GM12891 (cell line): ENCODE measurements around the gene TACR3. TPM values are rescaled to one million over a fixed set of nuclear protein-coding genes. Genes with fewer than 3 reads are reported as not detected.
"Not testable (repeated sequence)": the region's sequence is repeated elsewhere in the genome, so short reads cannot be mapped to it uniquely, and the experiment has no call there.

Experiments used
- DNase-seq: peaks from one replicate; pipeline ENCODE4 v3.0.0; 2011; ENCODE audit warnings: low spot score; ENCODE audit not compliant: insufficient read length
- FAIRE-seq: peaks from 2 replicates; lab custom pipeline; 2011; peaks lifted over from hg19 to GRCh38; lab: Jason Lieb, UNC
- PAX5 ChIP-seq: IDR thresholded peaks from 2 replicates; pipeline ENCODE4 v1.6.1; 2011; ENCODE audit warnings: low read length, moderate library complexity, mild to moderate bottlenecking; ENCODE audit not compliant: insufficient read depth, severe bottlenecking
- POLR2A ChIP-seq: IDR thresholded peaks from 2 replicates; pipeline ENCODE4 v1.6.1; 2011; ENCODE audit warnings: low read depth, low read length, control low read depth
- POLR2AphosphoS5 ChIP-seq: IDR thresholded peaks from 2 replicates; pipeline ENCODE4 v1.6.1; 2011; ENCODE audit warnings: low read depth, low read length, control low read depth
- POU2F2 ChIP-seq: IDR thresholded peaks from 2 replicates; pipeline ENCODE4 v1.6.1; 2011; ENCODE audit warnings: low read depth, mild to moderate bottlenecking, control low read depth, low read length, moderate library complexity
- SPI1 ChIP-seq: IDR thresholded peaks from 2 replicates; pipeline ENCODE4 v1.6.1; 2011; ENCODE audit warnings: low read depth, low read length, control low read depth
- TAF1 ChIP-seq: IDR thresholded peaks from 2 replicates; pipeline ENCODE4 v1.6.1; 2011; ENCODE audit warnings: low read depth, low read length, control low read depth
- polyA plus RNA-seq: library from polyadenylated mRNA; unstranded; fragments of >200 nt; gene quantifications from one replicate; pipeline ENCODE4 v1.2.1, GENCODE V29; 2012; ENCODE audit warnings: low read depth, missing spikeins, inconsistent platforms; ENCODE audit not compliant: missing spikeins

TACR3 gene
- not detected for polyA plus RNA-seq

GRCh38 chr4:103719830-103720207 lies at the start of gene TACR3:
TSS of gene TACR3 (minus strand) at chr4:103719985. CDS start at chr4:103719675, 310 bp downstream.
- DNase-seq (no peak), FAIRE-seq (no peak)
- TF ChIP-seq POLR2A = no peak
- TF ChIP-seq SPI1 = no peak
- TF ChIP-seq PAX5 = no peak
- no peak for TF ChIP-seq TAF1
- no peak for TF ChIP-seq POLR2AphosphoS5
- no peak for TF ChIP-seq POU2F2

GRCh38 chr4:103757631-103758030 lies 37.8 kb upstream of the TACR3 start:
- TF ChIP-seq POLR2AphosphoS5 (no peak), TAF1 (no peak), POLR2A (no peak), SPI1 (no peak), POU2F2 (no peak), PAX5 (no peak)
- DNase-seq (no peak), FAIRE-seq (no peak)

- no peak for FAIRE-seq
- no peak for DNase-seq
- TF ChIP-seq POLR2A (no peak), POLR2AphosphoS5 (no peak), PAX5 (no peak), SPI1 (no peak), POU2F2 (no peak), TAF1 (no peak)
These were observed 37.0 kb upstream of the TACR3 start for GRCh38 chr4:103756741-103757140.

GRCh38 chr4:103754844-103755243 lies 35.1 kb upstream of the TACR3 start:
- TF ChIP-seq POLR2A (no peak), POU2F2 (no peak), PAX5 (no peak), TAF1 (no peak), SPI1 (no peak), POLR2AphosphoS5 (no peak)
- FAIRE-seq (no peak), DNase-seq (no peak)

GRCh38 chr4:103753868-103754653 lies 34.3 kb upstream of the TACR3 start:
- TF ChIP-seq POLR2A (no peak), POLR2AphosphoS5 (no peak), POU2F2 (no peak), TAF1 (no peak), SPI1 (no peak), PAX5 (no peak)
- DNase-seq (no peak), FAIRE-seq (no peak)

GRCh38 chr4:103723150-103723549 lies 3.4 kb upstream of the TACR3 start:
- FAIRE-seq, DNase-seq: not testable (repeated sequence)

GRCh38 chr4:103721251-103721650 lies 1.5 kb upstream of the TACR3 start:
- FAIRE-seq (no peak), DNase-seq (no peak)
- TF ChIP-seq POLR2AphosphoS5 (no peak), SPI1 (no peak), POLR2A (no peak), TAF1 (no peak), POU2F2 (no peak), PAX5 (no peak)

GRCh38 chr4:103720661-103721060 lies 876 bp upstream of the TACR3 start:
- no peak for TF ChIP-seq POU2F2
- TF ChIP-seq SPI1 = no peak
- TF ChIP-seq TAF1 = no peak
- no peak for TF ChIP-seq POLR2A
- no peak for TF ChIP-seq PAX5
- no peak for TF ChIP-seq POLR2AphosphoS5
- DNase-seq = no peak
- no peak for FAIRE-seq

- no peak for TF ChIP-seq POU2F2
- no peak for TF ChIP-seq TAF1
- TF ChIP-seq POLR2AphosphoS5 = no peak
- no peak for TF ChIP-seq SPI1
- no peak for TF ChIP-seq PAX5
- TF ChIP-seq POLR2A = no peak
- FAIRE-seq = no peak
- DNase-seq = no peak
These were observed 518 bp downstream of the TACR3 start for GRCh38 chr4:103719105-103719829.
